OCI-LY7 (cell line): ENCODE measurements around the gene RALB. TPM values are rescaled to one million over a fixed set of nuclear protein-coding genes. Genes with fewer than 3 reads are reported as not detected.
A peak's percentile ranks its signal among the peaks of the same experiment; 100 is the strongest.

Source experiments
- BruUV-seq: library from RNA; stranded (reverse); fragments of 400-500 nt; replicated peaks from 2 replicates; lab custom pipeline; 2021; lab: Mats Ljungman, UMichigan
- CTCF ChIA-PET: fragments of 300-600 bp; sonication (Branson Sonifier 250); formaldehyde crosslinking; loops from one replicate; lab custom pipeline; 2022; ENCODE audit warnings: antibody characterized with exemption; ENCODE audit not compliant: unreplicated experiment; lab: Charles Lee
- POLR2A ChIA-PET: fragments of 300-600 bp; sonication (Branson Sonifier 250); formaldehyde crosslinking; loops from one replicate; lab custom pipeline; 2022; ENCODE audit warnings: antibody characterized with exemption; lab: Charles Lee
- DNase-seq: peaks from one replicate; pipeline ENCODE4 v3.0.0-alpha.2; 2015; ENCODE audit warnings: low spot score
- H2AFZ ChIP-seq: fragments of 200-600 bp; sonication (generic), shearing (Covaris generic); 2 replicates; pipeline ENCODE4 v1.6.1; 2014; ENCODE audit warnings: mild to moderate bottlenecking, antibody characterized with exemption, low read length, moderate library complexity
- H3K27ac ChIP-seq: fragments of 200-600 bp; sonication (generic); 2 replicates; pipeline ENCODE4 v1.5.1; 2014; ENCODE audit warnings: mixed run types, low read depth, mild to moderate bottlenecking, moderate library complexity, low read length, inconsistent platforms; ENCODE audit not compliant: poor library complexity, severe bottlenecking
- H3K36me3 ChIP-seq: fragments of 200-600 bp; sonication (generic); 2 replicates; pipeline ENCODE4 v1.6.1; 2014; ENCODE audit warnings: mild to moderate bottlenecking, antibody characterized with exemption, low read length, moderate library complexity, mixed read lengths; ENCODE audit not compliant: insufficient read depth
- H3K4me1 ChIP-seq: fragments of 200-600 bp; sonication (generic); 2 replicates; pipeline ENCODE4 v1.5.1; 2014; ENCODE audit warnings: mild to moderate bottlenecking, low read length; ENCODE audit not compliant: insufficient read depth, poor library complexity, severe bottlenecking
- H3K4me2 ChIP-seq: fragments of 200-600 bp; sonication (generic); 2 replicates; pipeline ENCODE4 v1.6.1; 2014; ENCODE audit warnings: mild to moderate bottlenecking, low read length
- H3K4me3 ChIP-seq: fragments of 200-600 bp; sonication (generic); 2 replicates; pipeline ENCODE4 v1.5.1; 2014; ENCODE audit warnings: mild to moderate bottlenecking, low read depth, low read length; ENCODE audit not compliant: poor library complexity, severe bottlenecking
- H3K79me2 ChIP-seq: fragments of 200-600 bp; sonication (generic); 2 replicates; pipeline ENCODE4 v1.6.1; 2016; ENCODE audit warnings: low read depth, mild to moderate bottlenecking, low read length, moderate library complexity, mixed read lengths; ENCODE audit not compliant: insufficient read depth
- H3K9me2 ChIP-seq: fragments of 200-600 bp; sonication (generic); 2 replicates; pipeline ENCODE4 v1.6.1; 2016; ENCODE audit warnings: mild to moderate bottlenecking, low read length, mixed read lengths; ENCODE audit not compliant: insufficient read depth
- H3K9me3 ChIP-seq: fragments of 200-600 bp; sonication (generic); 2 replicates; pipeline ENCODE4 v1.6.1; 2014; ENCODE audit warnings: mild to moderate bottlenecking, mixed run types, low read length, mixed read lengths
- H4K20me1 ChIP-seq: fragments of 200-600 bp; sonication (generic); 2 replicates; pipeline ENCODE4 v1.6.1; 2014; ENCODE audit warnings: mild to moderate bottlenecking, antibody characterized with exemption, low read length, moderate library complexity, mixed read lengths; ENCODE audit not compliant: insufficient read depth
- CTCF ChIP-seq: fragments of 200-600 bp; sonication (generic); conservative IDR thresholded peaks from 2 replicates; pipeline ENCODE4 v1.5.1; 2014; ENCODE audit warnings: mild to moderate bottlenecking, antibody characterized with exemption, low read length, moderate library complexity, mixed read lengths
- EZH2phosphoT487 ChIP-seq: fragments of 200-600 bp; sonication (generic); IDR thresholded peaks from 2 replicates; pipeline ENCODE4 v1.6.1; 2018; ENCODE audit warnings: low read depth, borderline replicate concordance, mild to moderate bottlenecking, mixed run types, antibody characterized with exemption, low read length, moderate library complexity, mixed read lengths
- intact Hi-C: fragments of 100-400 bp; cut with micrococcal nuclease; formaldehyde crosslinking; loops from one replicate; pipeline ENCODE4 v1.10.0; 2022; ENCODE audit not compliant: unreplicated experiment
- total RNA-seq, 2 experiments: library from RNA; depleted of rRNA in 1 of 2; stranded (reverse); fragments of >200 nt in 1 of 2; shearing (Covaris generic) in 1 of 2; gene quantifications; 2 replicates each; pipeline ENCODE4 v1.2.3, GENCODE V29; 2014 to 2022

RALB gene
- total RNA-seq, 2 experiments from 2014 or later, result 16.2 to 23.6 TPM

- Histone ChIP-seq H3K9me3 (no peaks in the 10 kb centered on the region), H3K79me2 (no peaks in the 10 kb centered on the region), H3K4me2 (peak overlapping the region; percentile 36; the same call in 1 of the 2 replicates), H3K36me3 (peaks cover 4% of the 10 kb centered on the region; the same call in 1 of the 2 replicates), H3K4me3 (no peak overlapping the region), H3K9me2 (no peaks in the 10 kb centered on the region), H2AFZ (no peak overlapping the region), H3K27ac (no peak overlapping the region), H4K20me1 (no peaks in the 10 kb centered on the region), H3K4me1 (peaks cover 7% of the 10 kb centered on the region)
- BruUV-seq, result no TSS peak
- DNase-seq, result peak; percentile 30
- ChIA-PET CTCF (no interaction called here), POLR2A (interaction anchor here (1.0 kb wide), 1 partner anchor 590 kb away, joined by 3 read pairs; no protein-coding TSS in a partner anchor)
- TF ChIP-seq CTCF (no peak), EZH2phosphoT487 (no peak)
- intact Hi-C loops, result no loop called here
Observed at GRCh38 chr2:120294008-120294340, 41.3 kb downstream of the RALB start.

- POLR2A ChIA-PET, result interaction anchor here (1.3 to 1.5 kb wide), 3 partner anchors 9 to 13 kb away, joined by 3 to 5 read pairs (median 3); no protein-coding TSS in a partner anchor
- Histone ChIP-seq H3K4me1 (peaks cover 7% of the 10 kb centered on the region), H3K27ac (no peak overlapping the region), H3K79me2 (no peaks in the 10 kb centered on the region), H3K9me2 (no peaks in the 10 kb centered on the region), H3K4me2 (no peak overlapping the region), H3K4me3 (no peak overlapping the region), H3K9me3 (no peaks in the 10 kb centered on the region), H4K20me1 (no peaks in the 10 kb centered on the region), H2AFZ (no peak overlapping the region), H3K36me3 (peaks cover 4% of the 10 kb centered on the region; the same call in 1 of the 2 replicates)
- no peak for DNase-seq
- CTCF ChIA-PET, result no interaction called here
- intact Hi-C loops, result no loop called here
- TF ChIP-seq EZH2phosphoT487 (no peak), CTCF (no peak)
- no TSS peak for BruUV-seq
Observed at GRCh38 chr2:120298173-120298835, 45.7 kb downstream of the RALB start.

GRCh38 chr2:120299004-120299403, 46.4 kb downstream of the RALB start:
- no peak overlapping the region for H3K27ac ChIP-seq
- DNase-seq, result no peak
- intact Hi-C loops, result no loop called here
- H3K4me1 ChIP-seq, result peaks cover 1% of the 10 kb centered on the region
- CTCF ChIA-PET, result no interaction called here
- H3K9me2 ChIP-seq, result no peaks in the 10 kb centered on the region
- H3K79me2 ChIP-seq, result no peaks in the 10 kb centered on the region
- H2AFZ ChIP-seq, result no peak overlapping the region
- POLR2A ChIA-PET, result interaction anchor here (1.3 to 1.5 kb wide), 2 partner anchors 10 to 13 kb away, joined by 3 read pairs; no protein-coding TSS in a partner anchor
- H3K4me3 ChIP-seq, result no peak overlapping the region
- BruUV-seq, result no TSS peak
- TF ChIP-seq EZH2phosphoT487, result no peak
- no peaks in the 10 kb centered on the region for H4K20me1 ChIP-seq
- H3K9me3 ChIP-seq, result no peaks in the 10 kb centered on the region
- peaks cover 4% of the 10 kb centered on the region; the same call in 1 of the 2 replicates for H3K36me3 ChIP-seq
- H3K4me2 ChIP-seq, result no peak overlapping the region
